NCI-H748 (cell line): ENCODE data around the gene DHRS3.

Experiments
- DNase-seq: peaks from one replicate; lab custom pipeline; 2025; ENCODE audit not compliant: unreplicated experiment; lab: John Stamatoyannopoulos, UW

The DHRS3 gene

DNA sequence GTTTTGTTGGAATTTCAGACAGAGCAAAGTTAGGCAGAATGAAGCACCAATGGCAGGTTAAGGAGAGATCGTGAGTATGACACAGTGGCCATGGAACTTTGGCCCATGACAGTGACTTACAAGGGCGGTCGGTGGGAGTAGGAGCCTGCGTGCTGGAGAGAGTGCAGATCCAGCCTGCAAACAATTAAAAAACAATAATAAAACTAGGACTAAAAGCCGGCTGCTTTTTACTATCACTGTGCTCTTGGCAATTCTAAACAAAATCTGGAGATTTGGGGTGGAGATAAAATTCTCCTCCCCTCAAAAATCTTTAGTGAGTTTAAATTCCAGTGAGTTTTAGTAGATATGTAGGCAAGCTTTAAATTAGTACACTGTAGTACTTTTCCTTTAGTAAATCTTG is 96.9 kb downstream of the DHRS3 start:
- no peak for DNase-seq

DNA sequence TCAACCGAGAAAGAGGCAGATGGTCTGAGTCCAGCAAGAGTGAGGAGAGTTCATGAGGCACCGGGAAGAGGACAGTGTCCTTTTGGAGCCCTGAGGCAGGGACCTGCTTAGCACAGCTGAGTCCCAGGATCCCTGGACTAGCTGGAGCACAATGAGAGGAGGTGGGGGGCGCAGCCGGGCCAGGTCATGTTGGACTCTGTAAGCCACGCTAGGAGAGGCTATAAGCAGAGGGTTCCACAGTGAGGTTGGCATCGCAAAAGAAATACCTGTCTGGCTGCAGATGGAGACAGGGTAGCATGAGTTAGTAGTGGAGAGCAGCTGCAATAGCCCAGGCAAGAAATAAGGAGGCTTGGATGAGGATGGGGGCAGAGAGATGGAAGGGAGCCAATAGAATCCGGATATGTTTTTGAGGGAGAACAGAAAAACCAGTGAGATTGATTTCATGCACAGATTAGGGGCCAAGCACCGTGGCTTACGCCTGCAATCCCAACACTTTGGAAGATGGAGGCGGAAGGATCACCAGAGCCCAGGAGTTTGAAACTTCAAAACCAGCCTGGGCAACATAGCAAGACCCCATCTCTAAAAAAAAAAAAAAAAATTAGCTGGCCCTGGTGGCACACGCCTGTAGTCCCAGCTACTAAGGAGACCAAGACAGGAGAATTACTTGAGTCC is 98.2 kb downstream of the DHRS3 start:
- DNase-seq, result no peak

DNA sequence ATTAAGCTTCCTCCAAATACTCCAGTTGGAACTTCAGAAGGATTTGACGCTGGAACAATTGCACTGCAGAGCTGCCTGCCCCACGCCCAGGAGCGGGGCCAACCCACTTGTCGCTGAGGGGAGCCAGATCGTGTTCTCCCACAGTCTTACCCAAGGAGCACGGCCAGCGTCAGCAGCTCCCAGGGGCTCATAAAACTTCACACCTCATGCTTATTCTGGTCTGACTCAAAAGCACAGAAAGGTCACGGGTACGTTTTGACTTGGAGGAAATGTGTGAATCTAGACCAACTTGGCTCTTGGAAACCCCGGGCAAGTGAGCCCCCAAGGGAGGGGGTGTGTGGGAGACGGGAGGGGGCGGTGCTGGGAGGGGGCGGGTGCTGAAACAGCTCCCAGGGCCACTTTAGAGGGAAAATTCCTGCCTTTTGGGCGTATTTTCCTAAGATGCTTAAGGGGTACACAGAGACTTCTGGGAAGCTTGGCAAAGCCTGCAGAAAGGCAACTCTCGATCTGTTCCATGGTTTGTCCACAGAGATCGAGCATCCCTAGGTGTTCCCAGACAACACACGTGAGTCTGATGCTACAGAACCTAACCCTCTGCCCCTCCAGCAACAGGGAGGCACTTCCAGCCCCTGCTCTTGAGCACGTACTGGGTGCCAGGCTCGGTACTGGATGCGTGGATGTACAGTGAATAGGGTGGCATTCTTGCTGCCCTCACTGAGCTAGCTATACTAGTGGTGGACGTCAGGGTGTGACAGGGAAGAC is 98.9 kb downstream of the DHRS3 start:
- DNase-seq, result no peak
